DND-41 (cell line): ENCODE data around the gene PDLIM4.

Experiments used
- ATAC-seq: fragments of 200-7000 bp; cut with Tn5 transposase; 3 replicates; pipeline ENCODE4 v1.9.1; 2021; ENCODE audit warnings: low read depth; ENCODE audit not compliant: insufficient read depth
- DNase-seq: peaks from one replicate; pipeline ENCODE4 v3.0.0-alpha.2; 2020
- H2AFZ ChIP-seq: 2 replicates; pipeline ENCODE4 v1.6.0; 2012; ENCODE audit warnings: low read depth, low read length
- H3K27ac ChIP-seq: 2 replicates; pipeline ENCODE4 v1.5.1; 2012; ENCODE audit warnings: low read length, inconsistent platforms
- H3K27me3 ChIP-seq: fragments of 200-600 bp; sonication (generic); 2 replicates; pipeline ENCODE4 v1.6.0; 2012; ENCODE audit warnings: low read length, mild to moderate bottlenecking, inconsistent platforms; ENCODE audit not compliant: insufficient read depth, poor library complexity
- H3K36me3 ChIP-seq: 2 replicates; pipeline ENCODE4 v1.5.1; 2012; ENCODE audit warnings: low read length, inconsistent platforms; ENCODE audit not compliant: insufficient read depth
- H3K4me1 ChIP-seq: 2 replicates; pipeline ENCODE4 v1.5.1; 2012; ENCODE audit warnings: mild to moderate bottlenecking, low read length; ENCODE audit not compliant: insufficient read depth
- H3K4me2 ChIP-seq: 2 replicates; pipeline ENCODE4 v1.6.0; 2012; ENCODE audit warnings: mild to moderate bottlenecking, moderate library complexity, low read length, inconsistent platforms; ENCODE audit not compliant: insufficient read depth
- H3K4me3 ChIP-seq, 2 experiments: fragments of 200-600 bp in 1 of 2; shearing (Covaris generic) in 1 of 2; 2 replicates each; pipeline ENCODE4 v1.5.1; 2012 to 2016; ENCODE audit warnings: inconsistent platforms in 2 of 2, low read length in 2 of 2, mild to moderate bottlenecking in 2 of 2, low read depth in 1 of 2, moderate library complexity in 1 of 2
- H3K79me2 ChIP-seq: 2 replicates; pipeline ENCODE4 v1.6.0; 2012; ENCODE audit warnings: low read length, inconsistent platforms; ENCODE audit not compliant: insufficient read depth
- H3K9ac ChIP-seq: 2 replicates; pipeline ENCODE4 v1.6.0; 2012; ENCODE audit warnings: low read depth, mild to moderate bottlenecking, inconsistent platforms, low read length, moderate library complexity
- H3K9me3 ChIP-seq: 2 replicates; pipeline ENCODE4 v1.5.1; 2012; ENCODE audit warnings: low read length, moderate library complexity, mild to moderate bottlenecking, inconsistent platforms; ENCODE audit not compliant: insufficient read depth, severe bottlenecking
- H4K20me1 ChIP-seq: 2 replicates; pipeline ENCODE4 v1.6.0; 2012; ENCODE audit warnings: low read length; ENCODE audit not compliant: insufficient read depth
- CTCF ChIP-seq: IDR thresholded peaks from 2 replicates; pipeline ENCODE4 v1.5.1; 2012; ENCODE audit warnings: borderline replicate concordance, low read length, moderate library complexity, mild to moderate bottlenecking; ENCODE audit not compliant: poor library complexity, severe bottlenecking; ENCODE audit errors: extremely low read depth
- EZH2 ChIP-seq: IDR thresholded peaks from 3 replicates; pipeline ENCODE4 v1.6.1; 2012; ENCODE audit warnings: borderline replicate concordance, low read depth, mild to moderate bottlenecking, moderate library complexity, low read length, inconsistent platforms; ENCODE audit not compliant: severe bottlenecking

The PDLIM4 gene

DNA sequence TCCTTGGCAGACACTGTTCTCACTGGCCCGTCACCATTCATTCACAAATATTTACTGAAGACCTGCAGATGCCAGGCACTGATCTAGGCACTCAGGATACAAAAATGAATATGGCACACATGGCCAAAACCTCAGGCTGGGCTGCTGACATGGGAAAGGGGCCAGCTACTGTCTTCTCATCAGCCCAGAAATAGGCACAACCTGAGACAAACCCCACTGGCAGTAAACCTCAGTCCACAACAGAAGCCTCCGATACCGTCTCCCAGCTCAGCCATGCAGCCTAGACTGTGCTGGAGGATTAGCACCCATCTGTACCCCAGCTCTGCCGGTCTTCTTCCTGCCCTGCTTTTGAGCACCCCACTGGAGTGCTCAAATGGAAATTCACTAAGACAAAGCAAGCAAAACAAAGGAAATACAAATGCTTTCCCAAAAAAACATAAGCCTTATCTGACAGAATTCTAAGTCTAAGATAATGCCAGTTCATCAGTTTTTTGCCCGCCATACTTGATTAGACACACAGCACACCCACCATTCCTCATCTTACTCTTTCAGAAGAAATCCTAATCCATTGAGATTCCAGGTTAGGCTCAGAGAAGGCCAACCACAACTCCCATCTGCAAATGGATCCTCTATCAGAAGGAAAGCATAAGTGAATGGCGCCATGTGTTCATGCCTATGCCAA lies 38.1 kb upstream of the PDLIM4 start:
- H3K9ac ChIP-seq = no peak overlapping the region
- no peaks in the 10 kb centered on the region for H3K4me1 ChIP-seq
- no peaks in the 10 kb centered on the region for H3K79me2 ChIP-seq
- no peak overlapping the region for H2AFZ ChIP-seq
- TF ChIP-seq CTCF (no peak), EZH2 (no peak)
- H3K36me3 ChIP-seq = no peaks in the 10 kb centered on the region
- ATAC-seq = no peak
- peaks cover 14% of the 10 kb centered on the region for H3K27me3 ChIP-seq
- H4K20me1 ChIP-seq = no peaks in the 10 kb centered on the region
- DNase-seq = no peak
- no peak overlapping the region for H3K4me3 ChIP-seq
- H3K4me2 ChIP-seq = no peak overlapping the region
- H3K9me3 ChIP-seq = no peaks in the 10 kb centered on the region
- no peak overlapping the region for H3K27ac ChIP-seq

GRCh38 chr5:132219981-132220380 lies 37.5 kb upstream of the PDLIM4 start:
- ATAC-seq = no peak
- TF ChIP-seq EZH2 (no peak), CTCF (no peak)
- Histone ChIP-seq H3K27ac (no peak overlapping the region), H3K4me2 (no peak overlapping the region), H3K4me3 (no peak overlapping the region), H3K4me1 (no peaks in the 10 kb centered on the region), H3K9ac (no peak overlapping the region), H3K79me2 (no peaks in the 10 kb centered on the region), H3K9me3 (no peaks in the 10 kb centered on the region), H3K27me3 (peaks cover 15% of the 10 kb centered on the region), H4K20me1 (no peaks in the 10 kb centered on the region), H3K36me3 (no peaks in the 10 kb centered on the region), H2AFZ (no peak overlapping the region)
- DNase-seq = no peak

DNA sequence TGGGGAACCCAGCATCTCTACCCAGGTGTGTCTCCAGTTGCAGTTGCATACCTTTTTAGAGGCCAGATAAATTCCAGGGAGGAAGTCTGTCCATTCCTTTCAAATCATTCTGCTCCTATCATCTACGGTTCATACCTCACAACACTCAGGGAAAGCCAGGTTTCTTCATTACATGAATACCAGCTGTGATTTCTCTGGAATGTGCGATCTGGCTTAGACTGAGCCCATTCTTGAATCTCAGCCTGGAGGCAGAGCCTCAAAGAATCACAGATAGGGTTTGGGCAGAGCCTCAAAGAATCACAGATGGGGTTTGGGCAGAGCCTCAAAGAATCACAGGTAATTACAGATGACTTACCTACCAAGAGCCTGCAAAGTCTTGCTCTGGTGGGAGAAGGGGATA lies 37.0 kb upstream of the PDLIM4 start:
- H3K27ac ChIP-seq = no peak overlapping the region
- H3K36me3 ChIP-seq = no peaks in the 10 kb centered on the region
- no peaks in the 10 kb centered on the region for H3K79me2 ChIP-seq
- no peak for DNase-seq
- H3K27me3 ChIP-seq = peaks cover 15% of the 10 kb centered on the region
- ATAC-seq = no peak
- no peaks in the 10 kb centered on the region for H4K20me1 ChIP-seq
- no peak overlapping the region for H3K4me3 ChIP-seq
- no peak overlapping the region for H2AFZ ChIP-seq
- H3K9ac ChIP-seq = no peak overlapping the region
- no peaks in the 10 kb centered on the region for H3K9me3 ChIP-seq
- H3K4me2 ChIP-seq = no peak overlapping the region
- TF ChIP-seq EZH2 (no peak), CTCF (no peak)
- no peaks in the 10 kb centered on the region for H3K4me1 ChIP-seq
